ENCODE measurements around the gene CALHM6. TPM values are rescaled to one million over a fixed set of nuclear protein-coding genes. Genes with fewer than 3 reads are reported as not detected.
A peak's percentile ranks its signal among the peaks of the same experiment; 100 is the strongest.

Gene CALHM6
- total RNA-seq, 1 donor from 2014 or later = not detected

DNA sequence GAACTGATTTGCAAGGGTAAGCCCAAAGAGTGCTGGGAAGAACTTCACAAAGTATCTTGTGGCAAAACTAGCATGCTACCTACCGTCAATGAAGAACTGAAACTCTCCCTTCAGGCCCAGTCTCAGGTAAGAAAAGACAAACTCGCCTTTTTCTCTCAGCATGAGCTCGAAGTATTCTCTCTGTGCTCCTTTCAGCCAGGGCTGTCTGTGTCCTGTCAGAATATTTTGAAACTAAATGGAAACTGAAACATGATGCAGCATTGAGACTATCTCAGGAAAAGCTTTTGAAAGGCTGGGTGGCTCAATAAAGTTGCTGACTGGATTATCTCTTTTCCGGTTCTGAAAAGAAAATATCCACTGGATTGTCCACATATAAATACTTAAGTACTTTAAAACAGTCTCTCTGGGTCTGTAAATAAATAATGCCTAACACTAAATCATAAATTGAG is 51.0 kb downstream of the CALHM6 start:
- no peak overlapping the region for H3K4me3 ChIP-seq
- H3K27ac ChIP-seq = no peak overlapping the region
- H3K36me3 ChIP-seq = no peaks in the 10 kb centered on the region
- peak overlapping the region; percentile 71 for H3K4me3 Mint-ChIP-seq
- no peak for DNase-seq (ENCODE audit: low spot score)
- H3K9me3 ChIP-seq (ENCODE audit: low read depth) = no peaks in the 10 kb centered on the region
- H3K27ac Mint-ChIP-seq = peak overlapping the region; percentile 88
- peak overlapping the region; percentile 84 for H2AFZ ChIP-seq (replicated peaks)
- H3F3A ChIP-seq (ENCODE audit: low read depth) = peaks cover 5% of the 10 kb centered on the region
- no peaks in the 10 kb centered on the region for H3K79me2 ChIP-seq (ENCODE audit: low read depth)
- H3K36me3 Mint-ChIP-seq = peaks cover 10% of the 10 kb centered on the region
- no peak overlapping the region for H3K9ac ChIP-seq
- peaks cover 4% of the 10 kb centered on the region for H3K27me3 Mint-ChIP-seq (ENCODE audit: insufficient read depth, low read depth)
- peak overlapping the region; percentile 39 for H3K4me2 ChIP-seq
- no peaks in the 10 kb centered on the region for H4K20me1 ChIP-seq (ENCODE audit: low read depth)
- H3K4me1 ChIP-seq = no peaks in the 10 kb centered on the region
- peaks cover 27% of the 10 kb centered on the region for H3K4me1 Mint-ChIP-seq
- TF ChIP-seq, protein P1, sequence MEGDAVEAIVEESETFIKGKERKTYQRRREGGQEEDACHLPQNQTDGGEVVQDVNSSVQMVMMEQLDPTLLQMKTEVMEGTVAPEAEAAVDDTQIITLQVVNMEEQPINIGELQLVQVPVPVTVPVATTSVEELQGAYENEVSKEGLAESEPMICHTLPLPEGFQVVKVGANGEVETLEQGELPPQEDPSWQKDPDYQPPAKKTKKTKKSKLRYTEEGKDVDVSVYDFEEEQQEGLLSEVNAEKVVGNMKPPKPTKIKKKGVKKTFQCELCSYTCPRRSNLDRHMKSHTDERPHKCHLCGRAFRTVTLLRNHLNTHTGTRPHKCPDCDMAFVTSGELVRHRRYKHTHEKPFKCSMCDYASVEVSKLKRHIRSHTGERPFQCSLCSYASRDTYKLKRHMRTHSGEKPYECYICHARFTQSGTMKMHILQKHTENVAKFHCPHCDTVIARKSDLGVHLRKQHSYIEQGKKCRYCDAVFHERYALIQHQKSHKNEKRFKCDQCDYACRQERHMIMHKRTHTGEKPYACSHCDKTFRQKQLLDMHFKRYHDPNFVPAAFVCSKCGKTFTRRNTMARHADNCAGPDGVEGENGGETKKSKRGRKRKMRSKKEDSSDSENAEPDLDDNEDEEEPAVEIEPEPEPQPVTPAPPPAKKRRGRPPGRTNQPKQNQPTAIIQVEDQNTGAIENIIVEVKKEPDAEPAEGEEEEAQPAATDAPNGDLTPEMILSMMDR (IDR thresholded peaks at IDR 0.05) = no peak
- TF ChIP-seq EZH2 (IDR thresholded peaks at IDR 0.05) (no peak), EZH2phosphoT487 (IDR thresholded peaks at IDR 0.05) (no peak)
- H3K27me3 ChIP-seq = no peaks in the 10 kb centered on the region
- peaks cover 24% of the 10 kb centered on the region for H3K9me3 Mint-ChIP-seq

DNA sequence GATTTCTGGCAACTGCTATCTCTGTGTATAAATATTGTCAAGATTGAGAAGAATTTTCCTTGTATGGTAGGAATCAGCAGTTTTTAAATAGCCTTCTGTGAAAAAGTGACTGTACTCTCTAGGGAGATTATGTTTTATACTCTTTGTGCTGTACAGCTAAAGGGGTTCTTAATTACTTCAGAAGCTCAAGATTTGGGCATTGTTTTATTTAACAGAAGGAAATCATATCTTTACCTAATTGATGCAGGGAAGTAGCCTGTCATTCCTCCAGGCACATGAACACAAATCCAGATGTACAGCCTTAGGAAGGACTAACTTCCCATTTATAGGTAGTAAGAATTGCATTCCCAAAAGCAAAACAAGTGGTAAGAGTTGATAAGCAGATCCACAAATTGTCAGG is 51.6 kb downstream of the CALHM6 start:
- peaks cover 24% of the 10 kb centered on the region for H3K9me3 Mint-ChIP-seq
- peaks cover 4% of the 10 kb centered on the region for H3K27me3 Mint-ChIP-seq (ENCODE audit: insufficient read depth, low read depth)
- H3K4me3 Mint-ChIP-seq = peak overlapping the region; percentile 71
- no peak for DNase-seq (ENCODE audit: low spot score)
- no peak overlapping the region for H3K4me3 ChIP-seq
- peaks cover 5% of the 10 kb centered on the region for H3F3A ChIP-seq (ENCODE audit: low read depth)
- no peak overlapping the region for H3K27ac ChIP-seq
- H3K27me3 ChIP-seq = no peaks in the 10 kb centered on the region
- H3K4me1 Mint-ChIP-seq = peaks cover 31% of the 10 kb centered on the region
- no peak overlapping the region for H3K4me2 ChIP-seq
- no peak overlapping the region for H2AFZ ChIP-seq (replicated peaks)
- no peaks in the 10 kb centered on the region for H3K36me3 ChIP-seq
- peaks cover 10% of the 10 kb centered on the region for H3K36me3 Mint-ChIP-seq
- peak overlapping the region; percentile 54 for H3K27ac Mint-ChIP-seq
- H4K20me1 ChIP-seq (ENCODE audit: low read depth) = no peaks in the 10 kb centered on the region
- H3K9me3 ChIP-seq (ENCODE audit: low read depth) = no peaks in the 10 kb centered on the region
- no peak overlapping the region for H3K9ac ChIP-seq
- no peaks in the 10 kb centered on the region for H3K79me2 ChIP-seq (ENCODE audit: low read depth)
- H3K4me1 ChIP-seq = no peaks in the 10 kb centered on the region
- TF ChIP-seq, protein P1 (IDR thresholded peaks at IDR 0.05) = no peak
- TF ChIP-seq EZH2 (IDR thresholded peaks at IDR 0.05) = no peak

Other genes with a start within 250 kb of the CALHM6 start
- 32.2 and 34.2 TPM in 2 replicates for gene TSPYL4, start 207.3 kb upstream of the CALHM6 start, total RNA-seq (ENCODE audit: low replicate concordance)
- 63.0 and 64.9 TPM in 2 replicates for gene TSPYL1, start 181.4 kb upstream of the CALHM6 start, total RNA-seq (ENCODE audit: low replicate concordance)
- gene DSE, start 90.4 kb upstream of the CALHM6 start, total RNA-seq (ENCODE audit: low replicate concordance) = 30.0 and 43.7 TPM in 2 replicates
- 0.07 and 0.09 TPM in 2 replicates for gene CALHM5, start 50.3 kb downstream of the CALHM6 start, total RNA-seq (ENCODE audit: low replicate concordance)
- not detected in 2 replicates for gene TRAPPC3L, start 84.3 kb downstream of the CALHM6 start, total RNA-seq (ENCODE audit: low replicate concordance)
- gene CALHM4, start 92.4 kb downstream of the CALHM6 start, total RNA-seq (ENCODE audit: low replicate concordance) = not detected in 2 replicates
- gene RWDD1, start 110.1 kb downstream of the CALHM6 start, total RNA-seq (ENCODE audit: low replicate concordance) = 28.0 and 43.2 TPM in 2 replicates
- gene RSPH4A, start 155.1 kb downstream of the CALHM6 start, total RNA-seq (ENCODE audit: low replicate concordance) = 0.59 and 0.69 TPM in 2 replicates
- gene ZUP1, start 207.4 kb downstream of the CALHM6 start, total RNA-seq (ENCODE audit: low replicate concordance) = 25.3 and 42.1 TPM in 2 replicates
- gene KPNA5, start 219.8 kb downstream of the CALHM6 start, total RNA-seq (ENCODE audit: low replicate concordance) = 26.0 and 39.9 TPM in 2 replicates